T-helper 2 cell treated with Interferon-gamma antibody and Interleukin-4, amounts not matched to agents 100 ng/mL and 5 ng/mL, for 36 hours (primary cell): ENCODE measurements around the gene IP6K2. TPM values are rescaled to one million over a fixed set of nuclear protein-coding genes. Genes with fewer than 3 reads are reported as not detected.

Source experiments
- intact Hi-C: fragments of 100-400 bp; cut with micrococcal nuclease; formaldehyde crosslinking; loops from one replicate; pipeline ENCODE4 v1.15.1; 2023
- total RNA-seq: library from RNA; stranded (reverse); gene quantifications from 2 replicates; pipeline ENCODE4 v1.2.3, GENCODE V29; 2022

IP6K2 gene
- total RNA-seq, 1 donor from 2014 or later, result 59.9 TPM

- intact Hi-C loops, result no loop called here
Measured at GRCh38 chr3:48689384-48689783, 27.6 kb downstream of the IP6K2 start.

GRCh38 chr3:48688737-48689075 is 28.3 kb downstream of the IP6K2 start:
- intact Hi-C loops, result no loop called here

GRCh38 chr3:48688032-48688736 is 28.8 kb downstream of the IP6K2 start:
- intact Hi-C loops, result no loop called here

GRCh38 chr3:48687220-48687678 is 29.8 kb downstream of the IP6K2 start:
- intact Hi-C loops, result no loop called here

GRCh38 chr3:48686538-48687219 is 30.3 kb downstream of the IP6K2 start:
- intact Hi-C loops, result no loop called here

GRCh38 chr3:48685603-48686511 is 31.2 kb downstream of the IP6K2 start, which contains the start of gene NCKIPSD:
NCKIPSD (minus strand) TSS chr3:48685915; CDS start chr3:48685807, 108 bp downstream.
- intact Hi-C loops, result loop anchor here (1.0 to 2.0 kb wide), 4 partner anchors 21 to 77 kb away; partner anchors contain the start of genes IP6K2, SLC26A6 and UQCRC1

GRCh38 chr3:48685293-48685602 is 31.8 kb downstream of the IP6K2 start:
- intact Hi-C loops, result loop anchor here (1.0 to 2.0 kb wide), 4 partner anchors 20 to 76 kb away; partner anchors contain the start of genes IP6K2, SLC26A6 and UQCRC1

GRCh38 chr3:48684480-48685143 is 32.4 kb downstream of the IP6K2 start:
- intact Hi-C loops, result loop anchor here (1.0 to 2.0 kb wide), 4 partner anchors 20 to 75 kb away; partner anchors contain the start of genes IP6K2, SLC26A6 and UQCRC1

- intact Hi-C loops, result loop anchor here (2.0 kb wide), 1 partner anchor 19 kb away; no protein-coding TSS in a partner anchor
Measured at GRCh38 chr3:48684054-48684349, 33.0 kb downstream of the IP6K2 start.

- intact Hi-C loops, result no loop called here
Measured at GRCh38 chr3:48682786-48683185, 34.2 kb downstream of the IP6K2 start.

GRCh38 chr3:48681974-48682610 is 34.9 kb downstream of the IP6K2 start:
- intact Hi-C loops, result no loop called here

GRCh38 chr3:48681541-48681880 is 35.5 kb downstream of the IP6K2 start:
- intact Hi-C loops, result no loop called here

- intact Hi-C loops, result no loop called here
Measured at GRCh38 chr3:48680811-48681540, 36.0 kb downstream of the IP6K2 start.

GRCh38 chr3:48679411-48680391 is 37.3 kb downstream of the IP6K2 start:
- intact Hi-C loops, result no loop called here

- intact Hi-C loops, result no loop called here
Measured at GRCh38 chr3:48678566-48679380, 38.2 kb downstream of the IP6K2 start.

- intact Hi-C loops, result no loop called here
Measured at GRCh38 chr3:48678056-48678455, 39.0 kb downstream of the IP6K2 start.

GRCh38 chr3:48674505-48674904 is 42.5 kb downstream of the IP6K2 start:
- intact Hi-C loops, result no loop called here

- intact Hi-C loops, result no loop called here
Measured at GRCh38 chr3:48672522-48672921, 44.5 kb downstream of the IP6K2 start.
